C4-2B (cell line): ENCODE measurements around the gene GNAS-AS1.

Experiments
- H3K27ac ChIP-seq: fragments of 450-650 bp; 2 replicates; pipeline ENCODE4 v1.5.1; 2017
- ZFX ChIP-seq: fragments of 450-650 bp; IDR thresholded peaks from 2 replicates; pipeline ENCODE4 v1.6.1; 2017
- TF ChIP-seq, protein P1 (sequence below): fragments of 450-650 bp; conservative IDR thresholded peaks from 2 replicates; pipeline ENCODE4 v1.5.1; 2017; ENCODE audit warnings: mild to moderate bottlenecking

GNAS-AS1 gene

GRCh38 chr20:58800134-58800871 lies 50.4 kb downstream of the GNAS-AS1 start:
- H3K27ac ChIP-seq, result no peak overlapping the region
- TF ChIP-seq, protein P1, sequence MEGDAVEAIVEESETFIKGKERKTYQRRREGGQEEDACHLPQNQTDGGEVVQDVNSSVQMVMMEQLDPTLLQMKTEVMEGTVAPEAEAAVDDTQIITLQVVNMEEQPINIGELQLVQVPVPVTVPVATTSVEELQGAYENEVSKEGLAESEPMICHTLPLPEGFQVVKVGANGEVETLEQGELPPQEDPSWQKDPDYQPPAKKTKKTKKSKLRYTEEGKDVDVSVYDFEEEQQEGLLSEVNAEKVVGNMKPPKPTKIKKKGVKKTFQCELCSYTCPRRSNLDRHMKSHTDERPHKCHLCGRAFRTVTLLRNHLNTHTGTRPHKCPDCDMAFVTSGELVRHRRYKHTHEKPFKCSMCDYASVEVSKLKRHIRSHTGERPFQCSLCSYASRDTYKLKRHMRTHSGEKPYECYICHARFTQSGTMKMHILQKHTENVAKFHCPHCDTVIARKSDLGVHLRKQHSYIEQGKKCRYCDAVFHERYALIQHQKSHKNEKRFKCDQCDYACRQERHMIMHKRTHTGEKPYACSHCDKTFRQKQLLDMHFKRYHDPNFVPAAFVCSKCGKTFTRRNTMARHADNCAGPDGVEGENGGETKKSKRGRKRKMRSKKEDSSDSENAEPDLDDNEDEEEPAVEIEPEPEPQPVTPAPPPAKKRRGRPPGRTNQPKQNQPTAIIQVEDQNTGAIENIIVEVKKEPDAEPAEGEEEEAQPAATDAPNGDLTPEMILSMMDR, result no peak
- TF ChIP-seq ZFX, result no peak

DNA sequence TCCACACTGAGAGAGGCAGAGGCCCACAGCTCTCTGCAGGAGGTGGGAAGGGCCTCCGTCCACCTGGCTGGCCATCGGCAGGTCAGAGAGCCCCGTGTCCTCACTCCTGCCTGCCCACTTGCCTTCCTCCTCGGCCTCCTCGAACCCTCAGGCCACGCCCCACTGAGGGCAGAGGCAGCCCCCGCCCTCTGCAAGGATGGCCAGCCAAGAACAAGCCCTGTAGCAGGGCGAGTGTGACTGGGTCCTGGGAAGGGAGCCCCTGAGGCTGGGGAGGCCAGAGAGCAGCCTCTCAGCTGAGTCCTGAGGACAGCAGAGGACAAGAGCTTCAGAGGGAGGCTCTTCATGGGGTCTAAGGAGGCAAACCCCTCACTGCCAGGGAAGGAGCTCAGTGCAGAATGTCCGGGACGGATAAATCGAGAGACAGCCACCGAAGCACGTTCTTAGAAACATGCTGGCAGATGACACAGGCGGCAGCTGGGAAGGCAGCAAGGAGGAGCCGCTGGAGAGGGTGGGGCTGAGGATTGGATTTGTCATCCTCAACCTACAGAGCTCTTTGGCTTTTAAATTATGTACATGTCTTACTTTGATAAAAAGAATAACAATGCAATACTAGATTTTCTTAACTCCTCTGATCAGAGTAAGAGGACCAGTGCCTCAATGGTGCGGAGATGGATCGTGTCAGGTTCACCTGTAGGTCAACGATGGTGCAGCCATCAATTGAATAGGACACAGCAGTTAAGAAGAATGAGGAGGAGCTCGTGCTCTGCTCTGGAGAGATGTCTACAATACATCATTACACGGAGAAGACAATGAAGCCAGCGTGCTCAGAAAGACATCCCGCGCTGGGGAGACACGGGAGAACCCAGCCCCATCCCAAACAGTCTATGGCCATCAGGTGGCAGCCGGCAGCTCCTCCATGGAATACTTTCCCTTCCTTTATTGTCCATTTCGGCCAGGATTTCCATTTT lies 53.0 kb downstream of the GNAS-AS1 start:
- TF ChIP-seq ZFX, result no peak
- TF ChIP-seq, protein P1, result no peak
- H3K27ac ChIP-seq, result no peak overlapping the region

- TF ChIP-seq, protein P1, result no peak
- TF ChIP-seq ZFX, result no peak
- H3K27ac ChIP-seq, result no peak overlapping the region
Observed at GRCh38 chr20:58795923-58796245, 54.8 kb downstream of the GNAS-AS1 start.

- no peak overlapping the region for H3K27ac ChIP-seq
- no peak for TF ChIP-seq ZFX
- TF ChIP-seq, protein P1, result no peak
Observed at GRCh38 chr20:58795181-58795922, 55.4 kb downstream of the GNAS-AS1 start.

- H3K27ac ChIP-seq, result no peak overlapping the region
- no peak for TF ChIP-seq ZFX
- TF ChIP-seq, protein P1, result no peak
Observed at GRCh38 chr20:58794510-58795180, 56.1 kb downstream of the GNAS-AS1 start.

- H3K27ac ChIP-seq, result no peak overlapping the region
- TF ChIP-seq, protein P1, result no peak
- no peak for TF ChIP-seq ZFX
Observed at GRCh38 chr20:58793512-58794420, 56.9 kb downstream of the GNAS-AS1 start.
